Endothelial cell of umbilical vein (primary cell): Measurements from ENCODE around the gene IP6K1. TPM values are rescaled to one million over a fixed set of nuclear protein-coding genes. Genes with fewer than 3 reads are reported as not detected.
"Not testable (repeated sequence)": the region's sequence is repeated elsewhere in the genome, so short reads cannot be mapped to it uniquely, and the experiment has no call there.

Experiments
- BruUV-seq: library from RNA; stranded (reverse); fragments of 400-500 nt; replicated peaks from 2 replicates; lab custom pipeline; 2021; lab: Mats Ljungman, UMichigan
- CTCF ChIA-PET: fragments of 300-600, 350-600 bp; sonication (Branson Sonifier 250); formaldehyde crosslinking; loops from one replicate; lab custom pipeline; 2021; ENCODE audit warnings: antibody characterized with exemption, inconsistent platforms; lab: Charles Lee
- POLR2A ChIA-PET: fragments of 300-600, 350-600 bp; sonication (Branson Sonifier 250); formaldehyde crosslinking; loops from one replicate; lab custom pipeline; 2021; ENCODE audit warnings: antibody characterized with exemption, inconsistent platforms; lab: Charles Lee
- DNase-seq: peaks from one replicate; pipeline ENCODE4 v3.0.0-alpha.2; 2011; ENCODE audit warnings: low read depth, low spot score
- FAIRE-seq: peaks from 2 replicates; lab custom pipeline; 2011; peaks lifted over from hg19 to GRCh38; lab: Jason Lieb, UNC
- H2AFZ ChIP-seq: 2 replicates; pipeline ENCODE4 v1.6.0; 2012; ENCODE audit warnings: low read depth, low read length, control low read depth, inconsistent platforms
- H3K27ac ChIP-seq: 2 replicates; pipeline ENCODE4 v1.5.1; 2011; ENCODE audit warnings: low read depth, mild to moderate bottlenecking, control low read depth, low read length, moderate library complexity; ENCODE audit not compliant: insufficient read depth
- H3K27me3 ChIP-seq, 2 experiments: 2 replicates each; pipeline versions ENCODE4 v1.6.0 to v1.6.1; 2011; ENCODE audit warnings: low read length in 2 of 2, mixed read lengths in 1 of 2; ENCODE audit not compliant: control insufficient read depth in 2 of 2, insufficient read depth in 2 of 2
- H3K36me3 ChIP-seq, 2 experiments: 2 replicates in 1 of 2; 3 replicates in 1 of 2; pipeline ENCODE4 v1.5.1; 2011; ENCODE audit warnings: low read length in 2 of 2, mild to moderate bottlenecking in 1 of 2, moderate library complexity in 1 of 2; ENCODE audit not compliant: control insufficient read depth in 2 of 2, insufficient read depth in 2 of 2; ENCODE audit errors: extremely low read depth in 1 of 2
- H3K4me1 ChIP-seq: 3 replicates; pipeline ENCODE4 v1.5.1; 2011; ENCODE audit warnings: mild to moderate bottlenecking, low read length; ENCODE audit not compliant: control insufficient read depth, insufficient read depth; ENCODE audit errors: extremely low read depth
- H3K4me2 ChIP-seq: 2 replicates; pipeline ENCODE4 v1.6.1; 2011; ENCODE audit warnings: low read length, control low read depth, mixed read lengths; ENCODE audit not compliant: insufficient read depth
- H3K4me3 ChIP-seq, 3 experiments: fragments of 200-600 bp in 1 of 3; sonication (generic), shearing (Covaris generic) in 1 of 3; replicated peaks in 1 of 3; 2 replicates each; pipeline ENCODE4 v1.5.1; 2011 to 2016; ENCODE audit warnings: control low read depth in 3 of 3, low read length in 3 of 3, mild to moderate bottlenecking in 2 of 3, inconsistent platforms in 1 of 3, low read depth in 1 of 3, moderate library complexity in 1 of 3; ENCODE audit not compliant: insufficient read depth in 1 of 3
- H3K79me2 ChIP-seq: 2 replicates; pipeline ENCODE4 v1.6.0; 2012; ENCODE audit warnings: low read length, inconsistent platforms; ENCODE audit not compliant: control insufficient read depth, insufficient read depth
- H3K9ac ChIP-seq: replicated peaks from 2 replicates; pipeline ENCODE3; 2011; ENCODE audit warnings: low read length, control low read depth; ENCODE audit not compliant: insufficient read depth; ENCODE audit errors: extremely low read depth
- H3K9me1 ChIP-seq: replicated peaks from 3 replicates; pipeline ENCODE4 v1.6.0; 2011; ENCODE audit warnings: mild to moderate bottlenecking, low read length; ENCODE audit not compliant: control insufficient read depth, insufficient read depth; ENCODE audit errors: extremely low read depth
- H3K9me3 ChIP-seq: replicated peaks from 2 replicates; pipeline ENCODE4 v1.5.1; 2012; ENCODE audit warnings: low read length, inconsistent platforms; ENCODE audit not compliant: control insufficient read depth, insufficient read depth
- H4K20me1 ChIP-seq: replicated peaks from 2 replicates; pipeline ENCODE3; 2011; ENCODE audit warnings: mild to moderate bottlenecking, low read length; ENCODE audit not compliant: control insufficient read depth, insufficient read depth; ENCODE audit errors: extremely low read depth
- EZH2 ChIP-seq: IDR thresholded peaks from 2 replicates; pipeline ENCODE4 v1.6.1; 2012; ENCODE audit warnings: borderline replicate concordance, low read depth, mild to moderate bottlenecking, moderate library complexity, low read length, inconsistent platforms; ENCODE audit not compliant: severe bottlenecking
- POLR2AphosphoS5 ChIP-seq: IDR thresholded peaks from 2 replicates; pipeline ENCODE4 v1.6.1; 2012; ENCODE audit warnings: low read depth, mild to moderate bottlenecking, control low read depth, low read length, moderate library complexity; ENCODE audit not compliant: insufficient read depth
- dilution Hi-C: fragments of 300-500 bp; cut with MboI; formaldehyde crosslinking; loops from one replicate; pipeline ENCODE4 v1.15.0; 2019; ENCODE audit warnings: low sequenced_read_pairs; ENCODE audit not compliant: extremely low pct_ligation_motif_present
- intact Hi-C: fragments of 100-400 bp; cut with micrococcal nuclease; formaldehyde crosslinking; loops from one replicate; pipeline ENCODE4 v1.10.0; 2022
- polyA plus RNA-seq, 4 experiments: library from polyadenylated mRNA; depleted of rRNA in 3 of 4; stranded (reverse) in 3 of 4; unstranded in 1 of 4; fragments of >200 nt; gene quantifications; 2 replicates each; pipeline versions ENCODE4 v1.2.1 to v1.2.3, GENCODE V29; 2011 to 2012; ENCODE audit warnings: missing spikeins in 1 of 4
- total RNA-seq: library from RNA; stranded (reverse); gene quantifications from 2 replicates; pipeline ENCODE4 v1.2.3, GENCODE V29; 2021

IP6K1 gene
- total and polyA plus RNA-seq, 2 donors (not counting 3 experiments of a cell fraction or from before 2014, with no cell fraction given): 42.7 to 60.8 TPM

- H3K4me3 ChIP-seq, H4K20me1 ChIP-seq, DNase-seq, H3K9ac ChIP-seq, FAIRE-seq, H3K4me1 ChIP-seq, dilution Hi-C loops, H3K9me3 ChIP-seq, H3K4me2 ChIP-seq, BruUV-seq, H3K9me1 ChIP-seq, H2AFZ ChIP-seq, POLR2A ChIA-PET, H3K27me3 ChIP-seq, H3K27ac ChIP-seq, intact Hi-C loops: not testable (repeated sequence)
- CTCF ChIA-PET: interaction anchor here (0.6 to 1.4 kb wide), 2 partner anchors 15 to 36 kb away, joined by 3 to 4 read pairs; no protein-coding TSS in a partner anchor
- Histone ChIP-seq H3K79me2 (peaks cover 73% of the 10 kb centered on the region), H3K36me3 (peaks cover 2 to 14% of the 10 kb centered on the region in 2 experiments)
Measured at GRCh38 chr3:49782277-49782676, 4.1 kb downstream of the IP6K1 start.

- no peak for DNase-seq
- TF ChIP-seq POLR2AphosphoS5: no peak
- no peak for TF ChIP-seq EZH2
- H2AFZ ChIP-seq: no peak overlapping the region
- H3K9ac ChIP-seq: no peak overlapping the region
- intact Hi-C loops: no loop called here
- ChIA-PET CTCF (interaction anchor here (1.4 kb wide), 1 partner anchor 15 kb away, joined by 4 read pairs; no protein-coding TSS in a partner anchor), POLR2A (no interaction called here)
- peaks cover 2% of the 10 kb centered on the region for H3K4me1 ChIP-seq
- no peak overlapping the region for H3K27ac ChIP-seq
- H3K4me3 ChIP-seq: no peak overlapping the region
- H3K27me3 ChIP-seq: no peaks in the 10 kb centered on the region
- peaks cover 2 to 14% of the 10 kb centered on the region in 2 experiments for H3K36me3 ChIP-seq
- H3K9me3 ChIP-seq: no peaks in the 10 kb centered on the region
- no peaks in the 10 kb centered on the region for H4K20me1 ChIP-seq
- dilution Hi-C loops: no loop called here
- no peaks in the 10 kb centered on the region for H3K9me1 ChIP-seq
- FAIRE-seq: no peak
- H3K4me2 ChIP-seq: no peak overlapping the region
- peaks cover 78% of the 10 kb centered on the region for H3K79me2 ChIP-seq
- BruUV-seq: no TSS peak
Measured at GRCh38 chr3:49781415-49782199, 4.7 kb downstream of the IP6K1 start.

- H3K9me3 ChIP-seq, FAIRE-seq, H3K4me3 ChIP-seq, H3K27ac ChIP-seq, H4K20me1 ChIP-seq, H3K9ac ChIP-seq, H3K9me1 ChIP-seq, BruUV-seq, H2AFZ ChIP-seq, DNase-seq, intact Hi-C loops, H3K4me2 ChIP-seq, POLR2A ChIA-PET, H3K4me1 ChIP-seq, dilution Hi-C loops, H3K27me3 ChIP-seq: not testable (repeated sequence)
- CTCF ChIA-PET: interaction anchor here (1.4 kb wide), 1 partner anchor 14 kb away, joined by 4 read pairs; no protein-coding TSS in a partner anchor
- peaks cover 2 to 14% of the 10 kb centered on the region in 2 experiments for H3K36me3 ChIP-seq
- peaks cover 80% of the 10 kb centered on the region for H3K79me2 ChIP-seq
Measured at GRCh38 chr3:49780975-49781365, 5.4 kb downstream of the IP6K1 start.
